ENCODE results near the gene EPHA7.

The EPHA7 gene

GRCh38 chr6:93447874-93448273, 28.5 kb upstream of the EPHA7 start:
- no peak overlapping the region for H3K27ac ChIP-seq (ENCODE audit: extremely low read depth, low read depth, low read length)
- no peaks in the 10 kb centered on the region for H3K36me3 ChIP-seq (ENCODE audit: control insufficient read depth in 2 of 2, insufficient read depth in 1 of 2, low read length in 2 of 2)
- no peak overlapping the region for H3K4me3 ChIP-seq (ENCODE audit: low read depth, low read length)
- POLR2A ChIA-PET = interaction anchor here (1.3 kb wide), 1 partner anchor 28 kb away, joined by 4 read pairs; the partner anchor contains the start of gene EPHA7
- TF ChIP-seq ZNF10 (tag by site-specific recombination; IDR thresholded peaks at IDR 0.05) = no peak
- TF ChIP-seq, protein P1, sequence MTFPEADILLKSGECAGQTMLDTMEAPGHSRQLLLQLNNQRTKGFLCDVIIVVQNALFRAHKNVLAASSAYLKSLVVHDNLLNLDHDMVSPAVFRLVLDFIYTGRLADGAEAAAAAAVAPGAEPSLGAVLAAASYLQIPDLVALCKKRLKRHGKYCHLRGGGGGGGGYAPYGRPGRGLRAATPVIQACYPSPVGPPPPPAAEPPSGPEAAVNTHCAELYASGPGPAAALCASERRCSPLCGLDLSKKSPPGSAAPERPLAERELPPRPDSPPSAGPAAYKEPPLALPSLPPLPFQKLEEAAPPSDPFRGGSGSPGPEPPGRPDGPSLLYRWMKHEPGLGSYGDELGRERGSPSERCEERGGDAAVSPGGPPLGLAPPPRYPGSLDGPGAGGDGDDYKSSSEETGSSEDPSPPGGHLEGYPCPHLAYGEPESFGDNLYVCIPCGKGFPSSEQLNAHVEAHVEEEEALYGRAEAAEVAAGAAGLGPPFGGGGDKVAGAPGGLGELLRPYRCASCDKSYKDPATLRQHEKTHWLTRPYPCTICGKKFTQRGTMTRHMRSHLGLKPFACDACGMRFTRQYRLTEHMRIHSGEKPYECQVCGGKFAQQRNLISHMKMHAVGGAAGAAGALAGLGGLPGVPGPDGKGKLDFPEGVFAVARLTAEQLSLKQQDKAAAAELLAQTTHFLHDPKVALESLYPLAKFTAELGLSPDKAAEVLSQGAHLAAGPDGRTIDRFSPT (tag by site-specific recombination; IDR thresholded peaks at IDR 0.05) = no peak
- no peak for TF ChIP-seq ZBTB17 (tag by site-specific recombination; IDR thresholded peaks at IDR 0.05)
- no peak for TF ChIP-seq ZNF133 (tag by site-specific recombination; IDR thresholded peaks at IDR 0.05)
- no peak for TF ChIP-seq ZNF354C (tag by site-specific recombination; IDR thresholded peaks at IDR 0.05; ENCODE audit: borderline replicate concordance, low read depth)
- no peak for TF ChIP-seq OSR2 (tag by site-specific recombination; IDR thresholded peaks at IDR 0.05)
- no peak for TF ChIP-seq ZNF549 (tag by site-specific recombination; IDR thresholded peaks at IDR 0.05)
- TF ChIP-seq ZNF214 (tag by site-specific recombination; IDR thresholded peaks at IDR 0.05; ENCODE audit: borderline replicate concordance) = no peak
- no peak for TF ChIP-seq ZNF280D (tag by site-specific recombination; IDR thresholded peaks at IDR 0.05)
- TF ChIP-seq ZNF792 (tag by site-specific recombination; IDR thresholded peaks at IDR 0.05) = no peak
- TF ChIP-seq ZNF571 (tag by site-specific recombination; IDR thresholded peaks at IDR 0.05) = no peak
- TF ChIP-seq, protein P2, sequence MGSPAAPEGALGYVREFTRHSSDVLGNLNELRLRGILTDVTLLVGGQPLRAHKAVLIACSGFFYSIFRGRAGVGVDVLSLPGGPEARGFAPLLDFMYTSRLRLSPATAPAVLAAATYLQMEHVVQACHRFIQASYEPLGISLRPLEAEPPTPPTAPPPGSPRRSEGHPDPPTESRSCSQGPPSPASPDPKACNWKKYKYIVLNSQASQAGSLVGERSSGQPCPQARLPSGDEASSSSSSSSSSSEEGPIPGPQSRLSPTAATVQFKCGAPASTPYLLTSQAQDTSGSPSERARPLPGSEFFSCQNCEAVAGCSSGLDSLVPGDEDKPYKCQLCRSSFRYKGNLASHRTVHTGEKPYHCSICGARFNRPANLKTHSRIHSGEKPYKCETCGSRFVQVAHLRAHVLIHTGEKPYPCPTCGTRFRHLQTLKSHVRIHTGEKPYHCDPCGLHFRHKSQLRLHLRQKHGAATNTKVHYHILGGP (tag by site-specific recombination; IDR thresholded peaks at IDR 0.05) = no peak
- TF ChIP-seq ZNF707 (tag by site-specific recombination; IDR thresholded peaks at IDR 0.05) = no peak
- CTCF ChIA-PET = interaction anchor here (0.6 to 1.6 kb wide), 4 partner anchors 23 to 605 kb away, joined by 3 to 6 read pairs (median 3); no protein-coding TSS in a partner anchor
- no peaks in the 10 kb centered on the region for H3K4me1 ChIP-seq (ENCODE audit: control insufficient read depth, insufficient read depth, low read length)
- no peaks in the 10 kb centered on the region for H3K9me3 ChIP-seq (ENCODE audit: control insufficient read depth, insufficient read depth, low read depth, low read length)

GRCh38 chr6:93437491-93437890, 18.1 kb upstream of the EPHA7 start:
- H3K27ac ChIP-seq (ENCODE audit: extremely low read depth, low read depth, low read length) = no peak overlapping the region
- ChIA-PET CTCF (no interaction called here), POLR2A (no interaction called here)
- H3K36me3 ChIP-seq (ENCODE audit: control insufficient read depth in 2 of 2, insufficient read depth in 1 of 2, low read length in 2 of 2) = no peaks in the 10 kb centered on the region
- H3K4me3 ChIP-seq (ENCODE audit: low read depth, low read length) = no peak overlapping the region
- H3K4me1 ChIP-seq (ENCODE audit: control insufficient read depth, insufficient read depth, low read length) = no peaks in the 10 kb centered on the region
- no peaks in the 10 kb centered on the region for H3K9me3 ChIP-seq (ENCODE audit: control insufficient read depth, insufficient read depth, low read depth, low read length)
- TF ChIP-seq ZNF777 (tag by site-specific recombination; IDR thresholded peaks at IDR 0.05; ENCODE audit: borderline replicate concordance) = no peak
- no peak for TF ChIP-seq ZNF433 (tag by site-specific recombination; IDR thresholded peaks at IDR 0.05; ENCODE audit: low read depth)
- no peak for TF ChIP-seq ZNF544 (tag by site-specific recombination; IDR thresholded peaks at IDR 0.05)
- TF ChIP-seq ZNF785 (tag by site-specific recombination; IDR thresholded peaks at IDR 0.05) = no peak
- TF ChIP-seq ZNF280D (tag by site-specific recombination; IDR thresholded peaks at IDR 0.05) = no peak
- no peak for TF ChIP-seq ZNF19 (tag by site-specific recombination; IDR thresholded peaks at IDR 0.05; ENCODE audit: low read depth)
- TF ChIP-seq ZNF623 (tag by site-specific recombination; IDR thresholded peaks at IDR 0.05) = no peak
- TF ChIP-seq ZNF341 (tag by site-specific recombination; IDR thresholded peaks at IDR 0.05; ENCODE audit: low read depth) = no peak
- no peak for TF ChIP-seq SALL2 (tag by site-specific recombination; IDR thresholded peaks at IDR 0.05; ENCODE audit: borderline replicate concordance)
- TF ChIP-seq ZNF510 (tag by site-specific recombination; IDR thresholded peaks at IDR 0.05; ENCODE audit: insufficient replicate concordance) = no peak
- TF ChIP-seq, protein P3, sequence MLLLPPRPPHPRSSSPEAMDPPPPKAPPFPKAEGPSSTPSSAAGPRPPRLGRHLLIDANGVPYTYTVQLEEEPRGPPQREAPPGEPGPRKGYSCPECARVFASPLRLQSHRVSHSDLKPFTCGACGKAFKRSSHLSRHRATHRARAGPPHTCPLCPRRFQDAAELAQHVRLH (tag by site-specific recombination; IDR thresholded peaks at IDR 0.05) = no peak
